GM23248 (cell line): ENCODE measurements around the gene FUOM.

Experiments used
- EZH2 ChIP-seq: fragments of 200-600 bp; sonication (generic); IDR thresholded peaks from 2 replicates; pipeline ENCODE4 v1.6.1; 2018; ENCODE audit warnings: antibody characterized with exemption, mild to moderate bottlenecking; ENCODE audit not compliant: insufficient read depth, poor library complexity, severe bottlenecking
- EZH2phosphoT487 ChIP-seq: fragments of 200-600 bp; sonication (generic); IDR thresholded peaks from 2 replicates; pipeline ENCODE4 v1.6.1; 2018; ENCODE audit warnings: antibody characterized with exemption, moderate library complexity, mild to moderate bottlenecking, low read depth; ENCODE audit not compliant: insufficient read depth

DNA sequence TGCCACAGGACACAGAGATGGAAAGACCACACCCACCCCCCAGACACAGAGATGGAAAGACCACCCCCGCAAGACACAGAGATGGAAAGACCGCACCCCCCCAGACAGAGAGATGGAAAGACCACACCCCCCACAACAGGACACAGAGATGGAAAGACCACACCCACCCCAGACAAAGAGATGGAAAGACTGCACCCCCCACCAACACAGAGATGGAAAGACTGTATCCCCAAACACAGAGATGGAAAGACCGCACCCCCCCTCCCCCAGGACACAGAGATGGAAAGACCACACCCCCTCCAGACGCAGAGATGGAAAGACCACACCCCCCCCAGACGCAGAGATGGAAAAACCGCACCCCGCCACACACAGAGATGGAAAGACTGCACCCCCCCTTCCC is 41.1 kb downstream of the FUOM start:
- TF ChIP-seq EZH2 = no peak
- TF ChIP-seq EZH2phosphoT487 = no peak
